ENCODE measurements around the gene SMIM43.

SMIM43 gene

DNA sequence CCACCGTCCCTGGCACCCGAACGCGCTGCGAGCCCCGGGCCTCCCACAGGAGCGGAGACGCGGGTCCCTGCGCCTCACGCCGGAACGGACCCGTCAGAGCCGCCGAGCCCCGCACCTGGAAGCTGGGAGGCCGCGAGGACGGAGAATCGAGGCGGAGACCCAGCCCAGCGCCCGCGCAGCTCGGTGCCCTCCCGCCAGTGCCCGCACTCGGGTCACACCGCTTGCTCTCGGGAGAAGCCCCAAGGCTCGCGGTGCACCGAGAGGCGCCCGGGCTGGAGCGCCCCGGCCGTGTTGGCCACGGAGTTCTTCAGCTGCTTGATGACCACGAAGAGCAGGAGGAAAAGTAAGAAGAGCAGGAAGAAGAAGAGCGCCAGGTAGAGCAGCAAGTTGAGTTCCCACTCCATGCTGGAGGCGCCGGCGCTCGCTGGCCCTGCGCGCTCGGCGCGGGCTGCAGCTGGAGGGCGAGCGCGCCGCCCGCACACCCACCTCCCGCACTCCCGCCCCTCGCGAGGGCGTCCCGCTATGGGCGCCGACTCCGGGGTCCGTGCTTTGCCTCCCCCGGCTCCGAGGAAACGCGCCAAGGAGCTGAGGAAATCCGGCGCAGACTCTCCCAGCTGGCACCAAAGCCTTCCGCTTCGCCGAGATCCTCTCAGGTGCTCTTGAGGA lies at the start of gene SMIM43:
Gene SMIM43, minus strand, starts transcription at position 463 of the 666 bp plus-strand sequence. Its CDS starts 59 bp downstream, at position 404.
- peak; percentile 2 for DNase-seq (ENCODE audit: low read depth)

DNA sequence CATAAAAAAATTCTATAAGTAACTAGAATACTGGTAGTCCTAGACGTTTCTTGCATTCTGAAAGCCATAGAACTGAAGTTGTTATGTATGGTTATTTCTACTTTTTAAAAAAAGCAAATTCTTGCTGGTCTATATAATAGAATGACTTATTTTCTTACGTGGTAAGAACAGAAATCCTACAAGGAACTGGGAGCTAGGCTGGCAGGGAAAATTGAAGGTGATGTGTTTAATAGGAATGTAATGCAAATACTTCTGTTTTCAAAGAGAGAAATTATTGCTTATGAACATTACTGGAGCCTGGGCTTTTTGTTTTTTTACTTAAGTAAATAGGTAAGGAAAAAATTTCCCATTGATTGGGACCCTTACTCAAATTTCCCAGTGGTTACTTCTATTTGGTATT lies 49.8 kb upstream of the SMIM43 start:
- no peak for DNase-seq (ENCODE audit: low read depth)

GRCh38 chr4:121811122-121811521 lies 46.2 kb upstream of the SMIM43 start:
- no peak for DNase-seq (ENCODE audit: low read depth)

DNA sequence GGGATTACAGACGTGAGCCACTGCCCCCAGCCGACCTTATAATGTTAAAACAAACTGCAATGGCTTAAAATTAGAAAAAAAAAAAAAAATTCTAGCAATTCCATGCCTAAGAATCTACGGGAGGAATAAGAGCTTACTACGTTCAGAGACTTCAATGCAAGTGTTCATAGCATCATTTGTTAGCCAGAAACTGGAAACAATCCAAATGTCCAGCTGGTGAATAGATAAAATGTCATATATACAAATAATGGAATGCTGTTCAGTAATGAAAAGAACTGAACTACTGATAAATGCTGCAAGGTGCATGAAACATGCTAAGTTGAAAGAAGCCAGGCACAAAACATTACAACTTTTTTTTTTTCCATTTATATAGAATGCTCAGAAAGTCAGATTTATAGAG lies 41.4 kb upstream of the SMIM43 start:
- DNase-seq (ENCODE audit: low read depth): no peak

DNA sequence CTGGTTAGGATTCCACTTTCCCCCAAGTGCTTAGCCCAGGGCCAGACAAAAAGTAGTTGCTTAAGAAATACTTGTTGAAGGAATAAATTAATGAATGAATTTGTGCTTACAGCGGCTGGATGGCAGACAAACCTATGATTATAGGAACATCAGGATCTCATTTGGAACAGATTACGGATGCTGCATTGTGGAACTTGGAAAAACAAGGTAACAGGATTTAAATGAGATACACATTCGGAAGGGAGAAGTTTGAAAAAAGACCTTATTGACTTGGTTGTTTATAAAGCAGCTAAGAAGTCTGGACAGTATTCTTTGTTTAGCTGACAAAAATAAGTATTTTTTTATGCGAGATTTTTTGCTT lies 36.7 kb upstream of the SMIM43 start:
- no peak for DNase-seq (ENCODE audit: low read depth)

- peak; percentile 91 for DNase-seq (ENCODE audit: low read depth)
These were observed 36.2 kb upstream of the SMIM43 start, which contains the start of gene EXOSC9 for GRCh38 chr4:121800961-121801714. EXOSC9 (plus strand) TSS chr4:121801323; CDS start chr4:121801425, 102 bp downstream.

DNA sequence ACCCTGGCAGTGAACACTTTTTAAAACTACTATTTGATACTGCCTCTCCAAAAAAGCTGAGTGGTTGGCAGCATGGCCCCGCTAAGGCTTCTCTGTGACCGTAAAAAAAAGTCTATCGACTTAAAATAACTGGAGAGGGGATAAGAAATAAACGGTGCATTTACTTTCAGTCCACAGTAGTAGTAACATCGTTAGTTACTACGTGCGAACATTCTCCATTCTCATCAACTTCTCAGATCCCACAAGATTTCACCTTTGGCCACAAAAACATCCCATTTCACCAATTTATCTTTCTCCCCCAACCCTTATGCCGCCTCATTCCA lies 35.6 kb upstream of the SMIM43 start:
- no peak for DNase-seq (ENCODE audit: low read depth)

DNA sequence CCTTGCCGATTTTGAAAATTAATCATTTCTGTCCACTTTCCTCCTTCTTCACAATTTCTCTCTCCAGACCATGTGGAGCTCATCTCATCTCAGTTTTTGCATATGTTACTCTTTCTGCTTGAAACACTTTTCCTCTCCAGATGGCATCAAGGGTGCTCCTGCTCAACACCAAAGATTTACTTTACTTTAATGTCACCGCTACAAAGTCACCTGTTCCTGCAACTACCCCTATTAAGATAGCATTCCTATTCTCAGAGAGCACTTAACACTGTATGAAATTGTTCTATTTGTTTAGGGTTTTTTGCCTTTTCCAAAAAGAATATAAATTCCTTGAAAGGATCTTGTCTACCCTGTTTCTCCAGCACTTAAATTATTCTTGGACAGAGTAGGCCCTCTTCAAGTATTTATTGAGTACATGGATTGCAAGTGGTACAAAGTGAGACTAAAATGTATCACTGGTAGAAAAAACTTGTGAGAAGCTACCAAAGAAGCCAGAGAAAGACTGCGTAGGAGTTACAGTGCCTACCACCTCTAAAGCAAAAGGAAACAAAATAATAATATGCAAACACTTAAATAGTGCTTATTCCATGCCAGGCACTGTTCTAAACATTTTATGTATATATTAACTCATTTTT lies 35.0 kb upstream of the SMIM43 start:
- DNase-seq (ENCODE audit: low read depth): no peak

GRCh38 chr4:121799208-121799823 lies 34.4 kb upstream of the SMIM43 start:
- no peak for DNase-seq (ENCODE audit: low read depth)

DNA sequence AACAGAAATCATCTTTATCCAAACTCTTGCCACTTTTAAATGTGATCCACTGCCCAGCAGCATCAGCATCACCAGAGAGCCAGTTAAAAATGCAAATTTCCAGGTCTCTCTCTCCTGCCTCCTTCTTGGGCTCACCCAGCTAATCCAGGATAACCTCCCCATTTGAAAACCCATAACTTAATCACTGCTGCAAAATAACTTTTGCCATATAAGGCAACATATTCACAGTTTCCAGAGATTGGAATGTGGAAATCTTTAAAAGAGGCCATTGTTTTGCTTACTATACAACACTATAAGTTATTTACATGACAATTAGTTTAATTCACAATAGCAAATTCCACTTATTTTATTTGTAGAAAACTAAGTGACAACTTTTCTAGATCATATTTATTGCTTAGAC lies 31.3 kb upstream of the SMIM43 start:
- no peak for DNase-seq (ENCODE audit: low read depth)

- DNase-seq (ENCODE audit: low read depth): no peak
These were observed 29.7 kb upstream of the SMIM43 start for GRCh38 chr4:121794505-121795188.

GRCh38 chr4:121792966-121793365 lies 28.0 kb upstream of the SMIM43 start:
- no peak for DNase-seq (ENCODE audit: low read depth)

- no peak for DNase-seq (ENCODE audit: low read depth)
These were observed 26.5 kb upstream of the SMIM43 start for GRCh38 chr4:121791481-121791880.

GRCh38 chr4:121790976-121791375 lies 26.0 kb upstream of the SMIM43 start:
- DNase-seq (ENCODE audit: low read depth): no peak

DNA sequence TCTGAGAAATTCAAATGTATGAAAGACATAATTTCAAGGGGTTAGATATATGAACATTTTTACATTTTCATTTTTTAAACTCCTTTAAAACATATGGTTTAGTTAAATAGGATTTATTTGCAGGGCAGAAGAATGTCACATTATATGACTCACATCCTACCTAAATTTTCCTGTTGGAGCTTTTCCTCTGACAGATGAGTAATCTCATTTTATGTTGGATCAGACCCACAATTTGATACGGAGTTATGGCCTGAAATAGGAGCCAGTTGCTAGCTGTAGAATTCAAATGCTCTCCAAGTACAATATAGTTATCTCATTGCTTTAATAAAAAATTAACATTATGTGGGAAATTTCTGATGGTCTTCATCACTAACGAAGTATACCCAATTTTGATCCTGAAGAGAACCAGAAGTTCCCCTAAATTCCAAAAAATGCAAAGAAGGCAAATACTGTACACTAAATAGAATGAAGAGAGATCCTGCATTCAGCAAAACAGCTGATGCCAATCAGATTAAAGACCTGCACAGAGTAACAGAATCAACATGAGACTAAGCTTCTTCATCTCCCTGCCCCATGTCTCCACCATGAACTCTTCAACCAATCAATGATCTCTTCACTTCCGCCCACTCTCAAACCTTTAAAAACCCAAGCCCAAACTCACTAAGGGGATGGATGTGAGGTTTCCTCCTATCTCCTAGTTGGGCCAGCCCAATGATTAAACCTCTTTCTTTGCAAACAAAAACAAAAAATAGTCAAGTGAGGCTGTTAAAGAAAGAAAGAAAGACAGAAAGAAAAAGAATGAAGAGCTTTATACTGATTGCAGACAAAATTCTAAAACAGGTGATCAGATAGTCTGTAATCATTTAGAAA lies 25.2 kb upstream of the SMIM43 start:
- DNase-seq (ENCODE audit: low read depth): no peak

GRCh38 chr4:121789455-121789854 lies 24.5 kb upstream of the SMIM43 start:
- DNase-seq (ENCODE audit: low read depth): no peak

DNA sequence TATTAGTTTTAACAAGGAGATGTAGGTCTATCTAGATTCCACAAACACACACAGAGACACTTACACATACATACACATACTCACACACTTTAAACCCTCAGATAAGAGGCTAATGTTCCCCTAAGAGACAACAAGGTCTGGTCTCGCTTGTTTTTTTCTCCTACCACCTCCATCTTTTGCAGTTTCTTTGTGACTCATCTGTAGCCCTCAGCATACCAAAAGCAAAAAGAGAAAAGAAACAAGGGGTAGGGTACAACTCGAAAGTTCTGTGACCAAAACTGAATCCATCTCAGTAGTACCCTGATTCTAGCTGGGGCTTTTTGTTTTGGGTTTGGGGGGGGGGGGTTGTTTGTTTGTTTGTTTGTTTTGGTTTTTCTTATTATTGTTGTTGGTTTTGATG lies 23.9 kb upstream of the SMIM43 start:
- no peak for DNase-seq (ENCODE audit: low read depth)

GRCh38 chr4:121786221-121786620 lies 21.3 kb upstream of the SMIM43 start:
- DNase-seq (ENCODE audit: low read depth): no peak

- DNase-seq (ENCODE audit: low read depth): no peak
These were observed 20.5 kb upstream of the SMIM43 start for GRCh38 chr4:121785479-121785878.

DNA sequence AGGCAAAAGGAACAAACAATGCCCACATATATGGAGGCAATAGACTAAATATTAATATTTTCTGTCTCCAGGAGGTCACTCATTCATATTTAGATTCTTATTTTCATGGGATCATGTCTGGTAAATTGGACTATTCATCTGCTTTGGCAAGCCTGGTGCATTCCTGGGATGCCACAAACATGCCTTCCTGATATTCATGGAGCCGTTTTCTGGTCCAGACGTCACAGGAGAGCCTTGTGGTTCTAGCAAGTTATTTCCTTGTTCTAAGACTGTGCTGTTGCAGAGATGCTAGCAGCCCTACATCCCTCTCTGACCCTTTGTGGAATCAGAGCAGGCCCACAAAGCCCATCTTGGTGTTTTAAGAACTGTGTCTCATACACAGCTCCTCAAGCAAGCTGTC lies 20.0 kb upstream of the SMIM43 start:
- DNase-seq (ENCODE audit: low read depth): no peak

DNA sequence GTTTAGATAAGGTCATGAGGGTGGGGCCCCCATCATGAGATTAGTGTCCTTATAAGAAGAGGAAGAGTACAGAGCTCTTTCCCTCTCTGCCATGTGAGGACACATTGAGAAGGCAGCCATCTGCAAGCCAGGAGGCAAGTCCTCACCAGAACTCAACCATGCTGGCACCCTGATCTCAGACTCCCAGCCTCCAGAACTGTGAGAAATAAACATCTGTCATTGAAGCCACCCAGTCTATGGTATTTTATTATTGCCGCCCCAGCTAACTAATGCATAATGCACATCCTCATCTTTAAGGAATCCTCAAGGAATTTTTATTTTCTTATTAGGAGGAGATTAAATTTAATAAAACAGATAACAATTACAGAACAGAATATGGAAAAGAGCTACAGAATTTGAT lies 19.4 kb upstream of the SMIM43 start:
- DNase-seq (ENCODE audit: low read depth): no peak
